AG08395 (cell line): ENCODE results near the gene TRPV6.

Experiments used
- DNase-seq: peaks from one replicate; pipeline ENCODE4 v3.0.0; 2012; ENCODE audit warnings: mixed read lengths, low spot score

Gene TRPV6

GRCh38 chr7:142885311-142886230, at the start of gene TRPV6:
Gene TRPV6 (minus strand): TSS chr7:142885745.
- DNase-seq: no peak

- DNase-seq: no peak
Measured at GRCh38 chr7:142934056-142934455, 48.5 kb upstream of the TRPV6 start.

GRCh38 chr7:142933624-142934023, 48.1 kb upstream of the TRPV6 start, which contains the start of gene TRPV5:
Gene TRPV5 (minus strand): TSS chr7:142933746. CDS start chr7:142933459, 287 bp downstream.
- no peak for DNase-seq

- no peak for DNase-seq
Measured at GRCh38 chr7:142933092-142933475, 47.5 kb upstream of the TRPV6 start.

- DNase-seq: no peak
Measured at GRCh38 chr7:142932386-142933091, 47.0 kb upstream of the TRPV6 start.

GRCh38 chr7:142930126-142930730, 44.7 kb upstream of the TRPV6 start:
- DNase-seq: no peak

- DNase-seq: no peak
Measured at GRCh38 chr7:142927949-142928348, 42.4 kb upstream of the TRPV6 start.

GRCh38 chr7:142927085-142927745, 41.7 kb upstream of the TRPV6 start:
- no peak for DNase-seq

- no peak for DNase-seq
Measured at GRCh38 chr7:142925413-142925812, 39.9 kb upstream of the TRPV6 start.

GRCh38 chr7:142923391-142923790, 37.8 kb upstream of the TRPV6 start:
- no peak for DNase-seq

GRCh38 chr7:142919656-142920055, 34.1 kb upstream of the TRPV6 start:
- no peak for DNase-seq

GRCh38 chr7:142918901-142919300, 33.4 kb upstream of the TRPV6 start:
- no peak for DNase-seq

GRCh38 chr7:142917447-142917846, 31.9 kb upstream of the TRPV6 start:
- DNase-seq: no peak

- DNase-seq: no peak
Measured at GRCh38 chr7:142916508-142916907, 31.0 kb upstream of the TRPV6 start.

- DNase-seq: no peak
Measured at GRCh38 chr7:142915315-142915714, 29.8 kb upstream of the TRPV6 start.

GRCh38 chr7:142914121-142914520, 28.6 kb upstream of the TRPV6 start:
- DNase-seq: no peak

- no peak for DNase-seq
Measured at GRCh38 chr7:142913566-142913965, 28.0 kb upstream of the TRPV6 start.

GRCh38 chr7:142913051-142913450, 27.5 kb upstream of the TRPV6 start:
- DNase-seq: no peak

- no peak for DNase-seq
Measured at GRCh38 chr7:142910481-142910880, 24.9 kb upstream of the TRPV6 start.

GRCh38 chr7:142910031-142910433, 24.5 kb upstream of the TRPV6 start:
- no peak for DNase-seq

GRCh38 chr7:142908921-142909890, 23.7 kb upstream of the TRPV6 start:
- peak; percentile 26 for DNase-seq
